ENCODE measurements around the gene GOLGA8B. TPM values are rescaled to one million over a fixed set of nuclear protein-coding genes. Genes with fewer than 3 reads are reported as not detected.
"Not testable (repeated sequence)": the region's sequence is repeated elsewhere in the genome, so short reads cannot be mapped to it uniquely, and the experiment has no call there.

Gene GOLGA8B
- total RNA-seq, 4 donors from 2014 or later, result 3.4 to 105 (median 33.7) TPM

DNA sequence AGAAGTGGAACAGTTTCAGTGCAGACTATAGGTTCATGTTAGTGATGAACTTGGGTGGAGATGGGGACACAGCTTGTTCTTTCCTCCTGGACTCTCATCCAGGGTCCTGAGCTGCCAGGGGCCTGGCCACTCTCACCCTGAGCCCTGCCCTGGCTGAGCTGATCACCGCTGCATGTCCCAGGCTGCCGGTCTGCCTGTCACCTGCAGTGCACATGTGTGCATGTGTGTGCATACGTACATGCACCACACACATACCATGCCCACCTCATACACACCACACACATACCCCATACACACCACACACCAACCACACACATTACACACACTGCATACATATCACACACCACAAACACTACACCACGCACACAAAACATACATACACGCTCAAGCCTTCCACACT is 29.3 kb downstream of the GOLGA8B start:
- H3K9me3 ChIP-seq; DNase-seq; intact Hi-C loops (cut with DNase I); H3K4me1 ChIP-seq; H3K4me3 ChIP-seq; H3K36me3 ChIP-seq; H3K27ac ChIP-seq; H3K27me3 ChIP-seq: not testable (repeated sequence)
- WGBS, 2 donors, result 93% methylated on average over 3 of the region's 5 CpGs; no CpG with 5 or more reads in 1 of the 2 donors

DNA sequence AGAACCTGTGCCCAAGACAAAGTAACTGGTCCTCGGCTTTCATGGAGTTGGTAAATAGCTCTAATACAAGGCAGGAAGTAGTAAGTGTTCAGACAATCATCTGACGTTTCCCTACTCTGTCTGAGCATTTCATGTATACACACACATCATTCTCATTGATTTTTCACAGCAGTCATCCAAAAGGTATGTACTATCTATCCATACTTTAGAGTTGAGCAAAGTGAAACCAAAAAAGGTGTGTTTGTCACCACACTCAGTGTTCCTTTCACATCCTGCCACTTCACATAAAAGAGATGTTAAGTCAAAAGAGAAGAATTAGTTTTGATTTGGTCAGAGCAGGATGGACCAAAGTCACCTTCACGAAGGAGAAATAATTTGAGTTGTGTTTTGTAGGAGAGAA is 33.3 kb downstream of the GOLGA8B start:
- H3K9me3 ChIP-seq; H3K27ac ChIP-seq; H3K27me3 ChIP-seq; intact Hi-C loops (cut with DNase I); H3K4me1 ChIP-seq; H3K36me3 ChIP-seq; DNase-seq; H3K4me3 ChIP-seq: not testable (repeated sequence)
- WGBS, 2 donors, result no CpG with 5 or more reads among the region's 3 CpGs

DNA sequence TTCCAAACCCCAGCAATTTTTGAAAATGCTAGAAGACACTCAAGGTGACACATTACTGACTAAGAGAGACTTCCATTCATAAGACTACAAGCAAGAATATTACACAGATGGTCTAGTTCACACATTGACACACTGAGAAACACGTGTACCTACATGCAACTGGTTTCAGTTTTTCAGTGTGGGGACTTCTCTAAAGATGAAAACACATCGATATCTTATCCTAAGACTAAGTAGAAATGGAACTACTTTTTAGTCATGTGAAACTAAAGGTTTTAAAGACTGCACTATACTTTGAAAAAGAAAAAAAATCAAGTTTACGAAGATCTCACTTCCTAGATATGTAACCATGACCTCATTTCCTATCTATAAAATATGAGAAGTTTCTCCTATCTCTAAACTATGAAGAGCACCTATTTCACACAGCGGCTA is 34.1 kb downstream of the GOLGA8B start:
- DNase-seq; H3K36me3 ChIP-seq; H3K4me3 ChIP-seq; intact Hi-C loops (cut with DNase I); H3K9me3 ChIP-seq; H3K27ac ChIP-seq; H3K27me3 ChIP-seq; H3K4me1 ChIP-seq: not testable (repeated sequence)
- WGBS, 2 donors, result 100% methylated on average over 1 of the region's 4 CpGs; no CpG with 5 or more reads in 1 of the 2 donors

DNA sequence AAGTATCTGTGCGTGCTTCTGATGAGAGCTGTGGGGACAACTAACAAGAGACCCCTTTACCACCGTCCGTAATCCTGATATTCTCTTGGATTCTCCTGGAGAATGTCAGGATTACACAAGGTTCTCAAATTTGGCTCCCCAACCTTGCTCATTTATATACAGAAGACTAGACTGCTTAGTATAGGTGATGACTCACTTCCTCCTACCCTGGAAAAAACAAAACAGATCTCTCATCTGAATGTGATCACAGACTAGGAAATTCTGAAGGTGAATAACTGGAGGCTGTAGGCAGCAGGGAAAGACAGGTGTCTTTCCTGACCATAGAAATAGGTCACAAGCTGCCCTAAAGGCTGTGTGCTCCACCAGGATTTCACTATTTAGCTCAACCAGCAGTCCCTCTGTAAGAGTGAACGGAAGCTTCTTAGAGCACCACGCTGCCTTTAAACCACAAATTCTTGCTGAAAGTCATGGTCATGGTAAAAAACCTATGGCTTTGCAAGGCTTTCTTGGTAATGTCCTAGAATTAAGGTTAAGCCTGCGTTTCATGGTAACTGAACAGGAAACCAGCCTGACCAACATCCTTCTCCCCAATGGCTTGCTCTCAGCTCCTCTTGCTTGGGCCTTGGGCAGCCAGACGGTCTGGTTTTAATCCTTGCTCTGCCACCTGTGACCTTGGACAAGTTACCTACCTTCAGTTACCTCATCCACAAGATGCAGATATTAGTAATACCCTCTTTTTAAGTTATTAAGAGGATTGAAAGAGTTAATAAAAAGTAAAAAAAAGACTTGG is 39.4 kb downstream of the GOLGA8B start:
- H3K9me3 ChIP-seq; DNase-seq; H3K4me3 ChIP-seq; intact Hi-C loops (cut with DNase I); H3K27me3 ChIP-seq; H3K36me3 ChIP-seq; H3K27ac ChIP-seq; H3K4me1 ChIP-seq: not testable (repeated sequence)
- no CpG with 5 or more reads among the region's 7 CpGs for WGBS, 2 donors

DNA sequence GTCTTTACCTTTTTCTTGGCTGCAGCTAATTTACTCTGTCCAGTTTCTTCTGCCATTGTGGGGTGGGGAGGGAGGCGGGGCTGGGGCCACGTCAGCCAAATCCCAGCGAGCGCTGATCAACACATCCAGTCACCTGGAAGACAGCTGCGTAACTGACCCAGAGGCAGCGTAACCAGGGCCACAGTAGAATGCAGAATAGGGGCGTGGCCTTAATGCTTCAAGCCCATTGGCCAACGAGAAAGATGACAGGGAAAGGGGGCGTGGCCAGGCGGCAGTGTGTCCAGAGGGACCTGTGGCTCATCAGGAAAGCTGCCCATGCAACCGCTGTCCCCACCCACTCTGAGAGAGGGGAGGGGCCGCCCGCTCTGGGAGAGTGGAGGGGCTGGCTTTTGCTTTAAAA is 47.6 kb downstream of the GOLGA8B start:
- H3K4me1 ChIP-seq; H3K4me3 ChIP-seq; H3K36me3 ChIP-seq; DNase-seq; intact Hi-C loops (cut with DNase I); H3K27me3 ChIP-seq; H3K9me3 ChIP-seq; H3K27ac ChIP-seq: not testable (repeated sequence)
- WGBS, 2 donors, result no CpG with 5 or more reads among the region's 13 CpGs

Small RNA genes lying within 50 kb of the gene (small RNA-seq; reads per million reads assigned to genes)
- gene RF00425, result 0 reads per million in 4 donors

Other genes starting within 250 kb of the GOLGA8B start
- gene SLC12A6, start 245.9 kb downstream of the GOLGA8B start, total RNA-seq, result 10 to 100 TPM; 33.0 to 70.3 (median 49.5) TPM
- 100 to 1,000 TPM; 132 to 213 (median 176) TPM for gene NOP10, start 240.5 kb downstream of the GOLGA8B start, total RNA-seq
- gene NUTM1, start 240.3 kb downstream of the GOLGA8B start, total RNA-seq, result not detected
- gene LPCAT4, start 216.5 kb downstream of the GOLGA8B start, total RNA-seq, result 10 to 100 TPM; 11.8 to 40.2 (median 32.6) TPM
- 10 to 100 TPM in 3 of 4 donors, 1 to 10 TPM in 1; 5.8 to 55.9 (median 18.6) TPM for gene GOLGA8A, start 145.8 kb downstream of the GOLGA8B start, total RNA-seq
- gene GJD2, start 171.3 kb upstream of the GOLGA8B start, total RNA-seq, result not detected
- under 1 TPM in 2 of 4 donors, not detected in 2; 0.09 to 0.38 TPM for gene ACTC1, start 211.9 kb upstream of the GOLGA8B start, total RNA-seq